Hepatocyte (in vitro differentiated cells): Measurements from ENCODE around the gene USP8.

Experiments used
- EZH2 ChIP-seq: fragments of 200-600 bp; sonication (generic); IDR thresholded peaks from 2 replicates; pipeline ENCODE4 v1.6.1; 2016; ENCODE audit warnings: antibody characterized with exemption, mild to moderate bottlenecking, borderline replicate concordance
- EZH2phosphoT487 ChIP-seq: fragments of 200-600 bp; sonication (generic); IDR thresholded peaks from one replicate; pipeline ENCODE4 v1.6.1; 2018; ENCODE audit warnings: antibody characterized with exemption, mild to moderate bottlenecking, low read depth, moderate library complexity; ENCODE audit not compliant: unreplicated experiment, severe bottlenecking
- TF ChIP-seq, protein P1 (sequence below): fragments of 200-600 bp; sonication (generic); IDR thresholded peaks from 2 replicates; pipeline ENCODE4 v1.5.1; 2016; ENCODE audit warnings: antibody characterized with exemption, mild to moderate bottlenecking; ENCODE audit not compliant: poor library complexity

DNA sequence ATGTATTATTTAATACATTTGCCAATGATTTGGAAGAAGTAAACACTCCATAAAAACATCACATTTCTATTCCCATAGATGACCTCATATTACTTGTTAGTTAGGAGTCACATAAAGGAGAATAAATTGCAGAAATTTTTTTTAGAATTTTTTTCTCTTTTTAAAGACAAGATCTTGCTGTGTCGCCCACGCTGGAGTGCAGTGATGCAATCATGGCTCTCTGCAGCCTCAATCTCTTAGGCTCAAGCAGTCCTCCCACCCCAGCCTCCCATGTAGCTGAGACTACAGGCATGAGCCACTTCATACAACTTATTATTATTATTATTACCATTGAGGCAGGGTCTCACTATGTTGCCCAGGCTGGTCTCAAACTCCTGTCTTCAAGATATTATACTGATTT lies 12.3 kb upstream of the USP8 start:
- TF ChIP-seq EZH2: no peak
- TF ChIP-seq, protein P1, sequence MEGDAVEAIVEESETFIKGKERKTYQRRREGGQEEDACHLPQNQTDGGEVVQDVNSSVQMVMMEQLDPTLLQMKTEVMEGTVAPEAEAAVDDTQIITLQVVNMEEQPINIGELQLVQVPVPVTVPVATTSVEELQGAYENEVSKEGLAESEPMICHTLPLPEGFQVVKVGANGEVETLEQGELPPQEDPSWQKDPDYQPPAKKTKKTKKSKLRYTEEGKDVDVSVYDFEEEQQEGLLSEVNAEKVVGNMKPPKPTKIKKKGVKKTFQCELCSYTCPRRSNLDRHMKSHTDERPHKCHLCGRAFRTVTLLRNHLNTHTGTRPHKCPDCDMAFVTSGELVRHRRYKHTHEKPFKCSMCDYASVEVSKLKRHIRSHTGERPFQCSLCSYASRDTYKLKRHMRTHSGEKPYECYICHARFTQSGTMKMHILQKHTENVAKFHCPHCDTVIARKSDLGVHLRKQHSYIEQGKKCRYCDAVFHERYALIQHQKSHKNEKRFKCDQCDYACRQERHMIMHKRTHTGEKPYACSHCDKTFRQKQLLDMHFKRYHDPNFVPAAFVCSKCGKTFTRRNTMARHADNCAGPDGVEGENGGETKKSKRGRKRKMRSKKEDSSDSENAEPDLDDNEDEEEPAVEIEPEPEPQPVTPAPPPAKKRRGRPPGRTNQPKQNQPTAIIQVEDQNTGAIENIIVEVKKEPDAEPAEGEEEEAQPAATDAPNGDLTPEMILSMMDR: no peak
- TF ChIP-seq EZH2phosphoT487: no peak
